Measurements from ENCODE around the gene USP13. TPM values are rescaled to one million over a fixed set of nuclear protein-coding genes. Genes with fewer than 3 reads are reported as not detected.

USP13 gene
- total and polyA plus RNA-seq, 2 donors (not counting 1 experiment from before 2014, with no cell fraction given): 1.9 to 13.2 TPM

GRCh38 chr3:179687967-179688535 lies 35.2 kb downstream of the USP13 start:
- no peak overlapping the region for H3K27ac Mint-ChIP-seq
- H3K9me3 Mint-ChIP-seq (ENCODE audit: insufficient read depth): no peaks in the 10 kb centered on the region
- H4K20me1 ChIP-seq (ENCODE audit: control insufficient read depth, insufficient read depth, low read length, poor library complexity, severe bottlenecking): no peaks in the 10 kb centered on the region
- peaks cover 0 to 5% of the 10 kb centered on the region in 2 experiments for H3K36me3 ChIP-seq (replicated peaks in 1 of 2; ENCODE audit: control extremely low read depth in 1 of 2, control insufficient read depth in 1 of 2, extremely low read depth in 1 of 2, insufficient read depth in 2 of 2, low read length in 1 of 2)
- H3K79me2 ChIP-seq (ENCODE audit: control insufficient read depth, insufficient read depth, low read length): no peaks in the 10 kb centered on the region
- no peaks in the 10 kb centered on the region for H3K4me1 Mint-ChIP-seq
- H2AFZ ChIP-seq (ENCODE audit: insufficient read depth, low read depth, low read length, poor library complexity, severe bottlenecking): no peak overlapping the region
- H3K4me2 ChIP-seq (replicated peaks; ENCODE audit: low read depth, low read length, poor library complexity, severe bottlenecking): no peak overlapping the region
- no peaks in the 10 kb centered on the region for H3K27me3 Mint-ChIP-seq
- ChIA-PET CTCF (no interaction called here), POLR2A (no interaction called here)
- no peak overlapping the region for H3K4me3 ChIP-seq (ENCODE audit: control extremely low read depth in 1 of 5, extremely low read depth in 1 of 5, insufficient read depth in 1 of 5, low read depth in 2 of 5, low read length in 4 of 5)
- no peak for DNase-seq
- H3K4me1 ChIP-seq (ENCODE audit: control insufficient read depth in 2 of 2, insufficient read depth in 2 of 2, low read length in 2 of 2): no peaks in the 10 kb centered on the region
- no peaks in the 10 kb centered on the region for H3K27me3 ChIP-seq (replicated peaks in 1 of 4; ENCODE audit: control extremely low read depth in 1 of 4, control insufficient read depth in 3 of 4, insufficient read depth in 4 of 4, low read length in 3 of 4)
- no peak overlapping the region for H3K4me3 Mint-ChIP-seq
- TF ChIP-seq EZH2 (IDR thresholded peaks at IDR 0.05; ENCODE audit: borderline replicate concordance, insufficient read depth, low read depth, low read length, poor library complexity, severe bottlenecking): no peak
- TF ChIP-seq CTCF (IDR thresholded peaks at IDR 0.05): no peak
- ATAC-seq (ENCODE audit: low read depth): no peak
- intact Hi-C loops (cut with micrococcal nuclease): no loop called here
- 82% methylated on average over 4 of the region's 4 CpGs for WGBS (ENCODE audit: insufficient coverage)
- no peaks in the 10 kb centered on the region for H3K9me3 ChIP-seq (ENCODE audit: control extremely low read depth in 1 of 3, control insufficient read depth in 2 of 3, insufficient read depth in 1 of 3, low read length in 2 of 3)
- no peak overlapping the region for H3K9ac ChIP-seq (ENCODE audit: low read length)
- no peak overlapping the region for H3K27ac ChIP-seq (ENCODE audit: low read length in 2 of 2)

- no peaks in the 10 kb centered on the region for H3K4me1 Mint-ChIP-seq
- H3K4me2 ChIP-seq (replicated peaks; ENCODE audit: low read depth, low read length, poor library complexity, severe bottlenecking): no peak overlapping the region
- no peaks in the 10 kb centered on the region for H3K79me2 ChIP-seq (ENCODE audit: control insufficient read depth, insufficient read depth, low read length)
- 100% methylated on average over 2 of the region's 4 CpGs for WGBS (ENCODE audit: insufficient coverage)
- ATAC-seq (ENCODE audit: low read depth) (no peak), DNase-seq (no peak)
- no peak overlapping the region for H3K4me3 ChIP-seq (ENCODE audit: control extremely low read depth in 1 of 5, extremely low read depth in 1 of 5, insufficient read depth in 1 of 5, low read depth in 2 of 5, low read length in 4 of 5)
- TF ChIP-seq CTCF (IDR thresholded peaks at IDR 0.05): no peak
- no peak for TF ChIP-seq EZH2 (IDR thresholded peaks at IDR 0.05; ENCODE audit: borderline replicate concordance, insufficient read depth, low read depth, low read length, poor library complexity, severe bottlenecking)
- H2AFZ ChIP-seq (ENCODE audit: insufficient read depth, low read depth, low read length, poor library complexity, severe bottlenecking): no peak overlapping the region
- no peaks in the 10 kb centered on the region for H3K27me3 ChIP-seq (replicated peaks in 1 of 4; ENCODE audit: control extremely low read depth in 1 of 4, control insufficient read depth in 3 of 4, insufficient read depth in 4 of 4, low read length in 3 of 4)
- no peak overlapping the region for H3K9ac ChIP-seq (ENCODE audit: low read length)
- no peak overlapping the region for H3K4me3 Mint-ChIP-seq
- no peaks in the 10 kb centered on the region for H3K4me1 ChIP-seq (ENCODE audit: control insufficient read depth in 2 of 2, insufficient read depth in 2 of 2, low read length in 2 of 2)
- ChIA-PET CTCF (no interaction called here), POLR2A (no interaction called here)
- H3K9me3 Mint-ChIP-seq (ENCODE audit: insufficient read depth): no peaks in the 10 kb centered on the region
- H3K27ac ChIP-seq (ENCODE audit: low read length in 2 of 2): no peak overlapping the region
- peaks cover 0 to 5% of the 10 kb centered on the region in 2 experiments for H3K36me3 ChIP-seq (replicated peaks in 1 of 2; ENCODE audit: control extremely low read depth in 1 of 2, control insufficient read depth in 1 of 2, extremely low read depth in 1 of 2, insufficient read depth in 2 of 2, low read length in 1 of 2)
- H3K27me3 Mint-ChIP-seq: no peaks in the 10 kb centered on the region
- H4K20me1 ChIP-seq (ENCODE audit: control insufficient read depth, insufficient read depth, low read length, poor library complexity, severe bottlenecking): no peaks in the 10 kb centered on the region
- intact Hi-C loops (cut with micrococcal nuclease): no loop called here
- H3K27ac Mint-ChIP-seq: no peak overlapping the region
- H3K9me3 ChIP-seq (ENCODE audit: control extremely low read depth in 1 of 3, control insufficient read depth in 2 of 3, insufficient read depth in 1 of 3, low read length in 2 of 3): no peaks in the 10 kb centered on the region
Measured at GRCh38 chr3:179688850-179689249, 36.0 kb downstream of the USP13 start.
